Keratinocyte (primary cell): ENCODE data around the gene ARVCF.

Experiments used
- EZH2 ChIP-seq: IDR thresholded peaks from one replicate; pipeline ENCODE4 v1.6.1; 2012; ENCODE audit warnings: inconsistent platforms, mild to moderate bottlenecking, low read length, moderate library complexity
- TF ChIP-seq, protein P1 (sequence below), 3 experiments: IDR thresholded peaks in 1 of 3; conservative IDR thresholded peaks in 1 of 3; optimal IDR thresholded peaks in 1 of 3; 2 replicates in 2 of 3; 3 replicates in 1 of 3; pipeline versions ENCODE3 to v1.5.1; 2011; ENCODE audit warnings: low read length in 3 of 3, mild to moderate bottlenecking in 3 of 3, moderate library complexity in 2 of 3, control low read depth in 1 of 3, inconsistent platforms in 1 of 3; ENCODE audit not compliant: insufficient read depth in 2 of 3; ENCODE audit errors: extremely low read depth in 1 of 3

DNA sequence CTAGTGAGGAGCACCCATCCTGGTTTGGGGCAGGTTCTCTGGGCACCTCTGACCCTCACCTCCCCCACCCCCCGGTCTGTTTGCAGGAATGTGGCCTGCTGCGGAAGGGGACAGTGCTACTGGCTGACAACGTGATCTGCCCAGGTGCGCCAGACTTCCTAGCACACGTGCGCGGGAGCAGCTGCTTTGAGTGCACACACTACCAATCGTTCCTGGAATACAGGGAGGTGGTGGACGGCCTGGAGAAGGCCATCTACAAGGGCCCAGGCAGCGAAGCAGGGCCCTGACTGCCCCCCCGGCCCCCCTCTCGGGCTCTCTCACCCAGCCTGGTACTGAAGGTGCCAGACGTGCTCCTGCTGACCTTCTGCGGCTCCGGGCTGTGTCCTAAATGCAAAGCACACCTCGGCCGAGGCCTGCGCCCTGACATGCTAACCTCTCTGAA lies 48.2 kb downstream of the ARVCF start:
- no peak for TF ChIP-seq EZH2
- TF ChIP-seq, protein P1, sequence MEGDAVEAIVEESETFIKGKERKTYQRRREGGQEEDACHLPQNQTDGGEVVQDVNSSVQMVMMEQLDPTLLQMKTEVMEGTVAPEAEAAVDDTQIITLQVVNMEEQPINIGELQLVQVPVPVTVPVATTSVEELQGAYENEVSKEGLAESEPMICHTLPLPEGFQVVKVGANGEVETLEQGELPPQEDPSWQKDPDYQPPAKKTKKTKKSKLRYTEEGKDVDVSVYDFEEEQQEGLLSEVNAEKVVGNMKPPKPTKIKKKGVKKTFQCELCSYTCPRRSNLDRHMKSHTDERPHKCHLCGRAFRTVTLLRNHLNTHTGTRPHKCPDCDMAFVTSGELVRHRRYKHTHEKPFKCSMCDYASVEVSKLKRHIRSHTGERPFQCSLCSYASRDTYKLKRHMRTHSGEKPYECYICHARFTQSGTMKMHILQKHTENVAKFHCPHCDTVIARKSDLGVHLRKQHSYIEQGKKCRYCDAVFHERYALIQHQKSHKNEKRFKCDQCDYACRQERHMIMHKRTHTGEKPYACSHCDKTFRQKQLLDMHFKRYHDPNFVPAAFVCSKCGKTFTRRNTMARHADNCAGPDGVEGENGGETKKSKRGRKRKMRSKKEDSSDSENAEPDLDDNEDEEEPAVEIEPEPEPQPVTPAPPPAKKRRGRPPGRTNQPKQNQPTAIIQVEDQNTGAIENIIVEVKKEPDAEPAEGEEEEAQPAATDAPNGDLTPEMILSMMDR (optimal IDR thresholded peaks at IDR 0.05 in 1 of 3, IDR thresholded peaks at IDR 0.05 in 1 of 3, conservative IDR thresholded peaks at IDR 0.05 in 1 of 3; ENCODE audit: extremely low read depth in 1 of 3, insufficient read depth in 2 of 3, low read length in 3 of 3): no peak
